Endothelial cell of umbilical vein (primary cell): ENCODE results near the gene FRYL. TPM values are rescaled to one million over a fixed set of nuclear protein-coding genes. Genes with fewer than 3 reads are reported as not detected.

Source experiments
- BruUV-seq: library from RNA; stranded (reverse); fragments of 400-500 nt; replicated peaks from 2 replicates; lab custom pipeline; 2021; lab: Mats Ljungman, UMichigan
- CTCF ChIA-PET: fragments of 300-600, 350-600 bp; sonication (Branson Sonifier 250); formaldehyde crosslinking; loops from one replicate; lab custom pipeline; 2021; ENCODE audit warnings: antibody characterized with exemption, inconsistent platforms; lab: Charles Lee
- POLR2A ChIA-PET: fragments of 300-600, 350-600 bp; sonication (Branson Sonifier 250); formaldehyde crosslinking; loops from one replicate; lab custom pipeline; 2021; ENCODE audit warnings: antibody characterized with exemption, inconsistent platforms; lab: Charles Lee
- DNase-seq: peaks from one replicate; pipeline ENCODE4 v3.0.0-alpha.2; 2011; ENCODE audit warnings: low read depth, low spot score
- FAIRE-seq: peaks from 2 replicates; lab custom pipeline; 2011; peaks lifted over from hg19 to GRCh38; lab: Jason Lieb, UNC
- H2AFZ ChIP-seq: 2 replicates; pipeline ENCODE4 v1.6.0; 2012; ENCODE audit warnings: low read depth, low read length, control low read depth, inconsistent platforms
- H3K27ac ChIP-seq: 2 replicates; pipeline ENCODE4 v1.5.1; 2011; ENCODE audit warnings: low read depth, mild to moderate bottlenecking, control low read depth, low read length, moderate library complexity; ENCODE audit not compliant: insufficient read depth
- H3K27me3 ChIP-seq, 2 experiments: 2 replicates each; pipeline versions ENCODE4 v1.6.0 to v1.6.1; 2011; ENCODE audit warnings: low read length in 2 of 2, mixed read lengths in 1 of 2; ENCODE audit not compliant: control insufficient read depth in 2 of 2, insufficient read depth in 2 of 2
- H3K36me3 ChIP-seq, 2 experiments: 2 replicates in 1 of 2; 3 replicates in 1 of 2; pipeline ENCODE4 v1.5.1; 2011; ENCODE audit warnings: low read length in 2 of 2, mild to moderate bottlenecking in 1 of 2, moderate library complexity in 1 of 2; ENCODE audit not compliant: control insufficient read depth in 2 of 2, insufficient read depth in 2 of 2; ENCODE audit errors: extremely low read depth in 1 of 2
- H3K4me1 ChIP-seq: 3 replicates; pipeline ENCODE4 v1.5.1; 2011; ENCODE audit warnings: mild to moderate bottlenecking, low read length; ENCODE audit not compliant: control insufficient read depth, insufficient read depth; ENCODE audit errors: extremely low read depth
- H3K4me2 ChIP-seq: 2 replicates; pipeline ENCODE4 v1.6.1; 2011; ENCODE audit warnings: low read length, control low read depth, mixed read lengths; ENCODE audit not compliant: insufficient read depth
- H3K4me3 ChIP-seq, 3 experiments: fragments of 200-600 bp in 1 of 3; sonication (generic), shearing (Covaris generic) in 1 of 3; replicated peaks in 1 of 3; 2 replicates each; pipeline ENCODE4 v1.5.1; 2011 to 2016; ENCODE audit warnings: control low read depth in 3 of 3, low read length in 3 of 3, mild to moderate bottlenecking in 2 of 3, inconsistent platforms in 1 of 3, low read depth in 1 of 3, moderate library complexity in 1 of 3; ENCODE audit not compliant: insufficient read depth in 1 of 3
- H3K79me2 ChIP-seq: 2 replicates; pipeline ENCODE4 v1.6.0; 2012; ENCODE audit warnings: low read length, inconsistent platforms; ENCODE audit not compliant: control insufficient read depth, insufficient read depth
- H3K9ac ChIP-seq: replicated peaks from 2 replicates; pipeline ENCODE3; 2011; ENCODE audit warnings: low read length, control low read depth; ENCODE audit not compliant: insufficient read depth; ENCODE audit errors: extremely low read depth
- H3K9me1 ChIP-seq: replicated peaks from 3 replicates; pipeline ENCODE4 v1.6.0; 2011; ENCODE audit warnings: mild to moderate bottlenecking, low read length; ENCODE audit not compliant: control insufficient read depth, insufficient read depth; ENCODE audit errors: extremely low read depth
- H3K9me3 ChIP-seq: replicated peaks from 2 replicates; pipeline ENCODE4 v1.5.1; 2012; ENCODE audit warnings: low read length, inconsistent platforms; ENCODE audit not compliant: control insufficient read depth, insufficient read depth
- H4K20me1 ChIP-seq: replicated peaks from 2 replicates; pipeline ENCODE3; 2011; ENCODE audit warnings: mild to moderate bottlenecking, low read length; ENCODE audit not compliant: control insufficient read depth, insufficient read depth; ENCODE audit errors: extremely low read depth
- EZH2 ChIP-seq: IDR thresholded peaks from 2 replicates; pipeline ENCODE4 v1.6.1; 2012; ENCODE audit warnings: borderline replicate concordance, low read depth, mild to moderate bottlenecking, moderate library complexity, low read length, inconsistent platforms; ENCODE audit not compliant: severe bottlenecking
- FOS ChIP-seq: IDR thresholded peaks from 2 replicates; pipeline ENCODE4 v1.6.1; 2011; ENCODE audit warnings: mild to moderate bottlenecking, low read length, moderate library complexity, borderline replicate concordance; ENCODE audit not compliant: insufficient read depth
- GATA2 ChIP-seq: IDR thresholded peaks from 2 replicates; pipeline ENCODE4 v1.7.0; 2011; ENCODE audit warnings: low read depth, mild to moderate bottlenecking, moderate library complexity, mixed read lengths, low read length; ENCODE audit not compliant: insufficient read length, insufficient read depth
- JUN ChIP-seq: IDR thresholded peaks from 2 replicates; pipeline ENCODE4 v1.6.1; 2011; ENCODE audit warnings: borderline replicate concordance, low read depth; ENCODE audit not compliant: insufficient read length, insufficient read depth
- MYC ChIP-seq: IDR thresholded peaks from one replicate; pipeline ENCODE4 v1.6.1; 2011; ENCODE audit warnings: mild to moderate bottlenecking, low read depth, low read length
- POLR2A ChIP-seq: IDR thresholded peaks from 2 replicates; pipeline ENCODE4 v1.6.1; 2012; ENCODE audit warnings: low read depth, mild to moderate bottlenecking, control low read depth, low read length
- POLR2AphosphoS5 ChIP-seq: IDR thresholded peaks from 2 replicates; pipeline ENCODE4 v1.6.1; 2012; ENCODE audit warnings: low read depth, mild to moderate bottlenecking, control low read depth, low read length, moderate library complexity; ENCODE audit not compliant: insufficient read depth
- dilution Hi-C: fragments of 300-500 bp; cut with MboI; formaldehyde crosslinking; loops from one replicate; pipeline ENCODE4 v1.15.0; 2019; ENCODE audit warnings: low sequenced_read_pairs; ENCODE audit not compliant: extremely low pct_ligation_motif_present
- intact Hi-C: fragments of 100-400 bp; cut with micrococcal nuclease; formaldehyde crosslinking; loops from one replicate; pipeline ENCODE4 v1.10.0; 2022
- polyA plus RNA-seq, 4 experiments: library from polyadenylated mRNA; depleted of rRNA in 3 of 4; stranded (reverse) in 3 of 4; unstranded in 1 of 4; fragments of >200 nt; gene quantifications; 2 replicates each; pipeline versions ENCODE4 v1.2.1 to v1.2.3, GENCODE V29; 2011 to 2012; ENCODE audit warnings: missing spikeins in 1 of 4
- total RNA-seq: library from RNA; stranded (reverse); gene quantifications from 2 replicates; pipeline ENCODE4 v1.2.3, GENCODE V29; 2021
- TF ChIP-seq, protein P1 (sequence below): IDR thresholded peaks from 2 replicates; pipeline ENCODE4 v1.6.1; 2011; ENCODE audit not compliant: insufficient read depth, insufficient read length
- TF ChIP-seq, protein P2 (sequence below), 2 donors: IDR thresholded peaks; 1 replicate in 1 of 2; 2 replicates in 1 of 2; pipeline ENCODE4 v1.5.1; 2011; ENCODE audit warnings: low read length in 2 of 2, mild to moderate bottlenecking in 2 of 2, moderate library complexity in 2 of 2, control low read depth in 1 of 2, inconsistent platforms in 1 of 2, low read depth in 1 of 2; ENCODE audit not compliant: insufficient read depth in 1 of 2; ENCODE audit errors: extremely low read depth in 1 of 2

FRYL gene
- total and polyA plus RNA-seq, 2 donors (not counting 3 experiments of a cell fraction or from before 2014, with no cell fraction given), result 17.0 to 84.9 TPM

DNA sequence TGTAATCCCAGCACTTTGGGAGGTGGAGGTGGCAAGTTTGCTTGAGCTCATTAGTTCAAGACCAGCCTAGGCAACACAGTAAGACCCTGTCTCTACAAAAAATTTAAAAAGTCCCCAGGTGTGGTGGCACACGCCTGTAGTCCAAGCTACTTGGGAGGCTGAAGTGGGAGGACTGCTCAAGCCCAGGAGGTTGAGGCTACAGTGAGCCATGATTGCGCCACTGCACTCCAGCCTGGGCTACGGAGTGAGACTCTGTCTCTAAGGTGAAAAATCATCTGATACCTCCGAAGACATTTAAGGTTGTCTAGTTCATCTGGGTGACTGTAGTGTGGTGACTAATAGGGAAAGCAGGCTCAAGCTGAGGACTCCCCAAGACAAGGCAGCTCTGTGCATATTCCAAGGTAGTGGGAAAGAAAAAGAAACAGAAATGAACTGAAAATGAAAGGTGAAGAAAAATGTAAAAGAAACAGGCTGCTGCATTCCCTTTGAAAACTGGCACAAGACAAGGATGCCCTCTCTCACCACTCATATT lies 23.3 kb downstream of the FRYL start:
- peaks cover 3% of the 10 kb centered on the region for H4K20me1 ChIP-seq
- H3K9me3 ChIP-seq, result no peaks in the 10 kb centered on the region
- no peaks in the 10 kb centered on the region for H3K9me1 ChIP-seq
- dilution Hi-C loops (no loop called here), intact Hi-C loops (no loop called here)
- no peak overlapping the region for H3K9ac ChIP-seq
- BruUV-seq, result no TSS peak
- DNase-seq, result no peak
- no peaks in the 10 kb centered on the region for H3K36me3 ChIP-seq
- H2AFZ ChIP-seq, result no peak overlapping the region
- no peak overlapping the region for H3K27ac ChIP-seq
- H3K27me3 ChIP-seq, result no peaks in the 10 kb centered on the region
- no peak for TF ChIP-seq FOS
- TF ChIP-seq JUN, result no peak
- TF ChIP-seq POLR2AphosphoS5, result no peak
- TF ChIP-seq EZH2, result no peak
- no peak for TF ChIP-seq POLR2A
- TF ChIP-seq MYC, result no peak
- TF ChIP-seq, protein P1, sequence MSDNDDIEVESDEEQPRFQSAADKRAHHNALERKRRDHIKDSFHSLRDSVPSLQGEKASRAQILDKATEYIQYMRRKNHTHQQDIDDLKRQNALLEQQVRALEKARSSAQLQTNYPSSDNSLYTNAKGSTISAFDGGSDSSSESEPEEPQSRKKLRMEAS, result no peak
- TF ChIP-seq GATA2, result no peak
- TF ChIP-seq, protein P2, sequence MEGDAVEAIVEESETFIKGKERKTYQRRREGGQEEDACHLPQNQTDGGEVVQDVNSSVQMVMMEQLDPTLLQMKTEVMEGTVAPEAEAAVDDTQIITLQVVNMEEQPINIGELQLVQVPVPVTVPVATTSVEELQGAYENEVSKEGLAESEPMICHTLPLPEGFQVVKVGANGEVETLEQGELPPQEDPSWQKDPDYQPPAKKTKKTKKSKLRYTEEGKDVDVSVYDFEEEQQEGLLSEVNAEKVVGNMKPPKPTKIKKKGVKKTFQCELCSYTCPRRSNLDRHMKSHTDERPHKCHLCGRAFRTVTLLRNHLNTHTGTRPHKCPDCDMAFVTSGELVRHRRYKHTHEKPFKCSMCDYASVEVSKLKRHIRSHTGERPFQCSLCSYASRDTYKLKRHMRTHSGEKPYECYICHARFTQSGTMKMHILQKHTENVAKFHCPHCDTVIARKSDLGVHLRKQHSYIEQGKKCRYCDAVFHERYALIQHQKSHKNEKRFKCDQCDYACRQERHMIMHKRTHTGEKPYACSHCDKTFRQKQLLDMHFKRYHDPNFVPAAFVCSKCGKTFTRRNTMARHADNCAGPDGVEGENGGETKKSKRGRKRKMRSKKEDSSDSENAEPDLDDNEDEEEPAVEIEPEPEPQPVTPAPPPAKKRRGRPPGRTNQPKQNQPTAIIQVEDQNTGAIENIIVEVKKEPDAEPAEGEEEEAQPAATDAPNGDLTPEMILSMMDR (IDR thresholded peaks at IDR 0.05; ENCODE audit: extremely low read depth in 1 of 2, insufficient read depth in 1 of 2, low read depth in 1 of 2, low read length in 2 of 2), result no peak
- H3K4me3 ChIP-seq, result no peak overlapping the region
- no peak overlapping the region for H3K4me2 ChIP-seq
- ChIA-PET POLR2A (no interaction called here), CTCF (interaction anchor here (0.7 to 1.1 kb wide), 2 partner anchors 17 to 178 kb away, joined by 3 read pairs; no protein-coding TSS in a partner anchor)
- H3K79me2 ChIP-seq, result peaks cover 74% of the 10 kb centered on the region
- no peak for FAIRE-seq
- peaks cover 20% of the 10 kb centered on the region for H3K4me1 ChIP-seq
